GM12872 (cell line): Measurements from ENCODE around the gene NR3C2.

ENCODE experiments used
- TF ChIP-seq, protein P1 (sequence below): IDR thresholded peaks from 3 replicates; pipeline ENCODE4 v1.5.1; 2011; ENCODE audit warnings: low read depth, mild to moderate bottlenecking, low read length, moderate library complexity; ENCODE audit not compliant: insufficient read depth

NR3C2 gene

DNA sequence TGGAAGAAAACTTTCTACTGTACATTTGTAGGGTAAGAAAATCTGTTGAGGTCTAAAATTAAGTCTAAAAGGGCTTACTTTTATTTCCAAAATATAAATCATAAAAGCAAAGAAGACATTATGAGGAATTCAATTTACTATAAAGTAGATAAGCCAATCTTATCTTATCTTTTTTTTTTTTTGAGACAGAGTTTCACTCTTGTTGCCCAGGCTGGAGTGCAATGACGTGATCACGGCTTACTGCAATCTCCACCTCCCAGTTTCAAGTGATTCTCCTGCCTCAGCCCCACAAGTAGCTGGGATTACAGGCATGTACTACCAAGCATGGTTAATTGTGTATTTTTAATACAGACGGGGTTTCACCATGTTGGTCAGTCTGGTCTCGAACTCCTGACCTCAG, 166.9 kb downstream of the NR3C2 start:
- TF ChIP-seq, protein P1, sequence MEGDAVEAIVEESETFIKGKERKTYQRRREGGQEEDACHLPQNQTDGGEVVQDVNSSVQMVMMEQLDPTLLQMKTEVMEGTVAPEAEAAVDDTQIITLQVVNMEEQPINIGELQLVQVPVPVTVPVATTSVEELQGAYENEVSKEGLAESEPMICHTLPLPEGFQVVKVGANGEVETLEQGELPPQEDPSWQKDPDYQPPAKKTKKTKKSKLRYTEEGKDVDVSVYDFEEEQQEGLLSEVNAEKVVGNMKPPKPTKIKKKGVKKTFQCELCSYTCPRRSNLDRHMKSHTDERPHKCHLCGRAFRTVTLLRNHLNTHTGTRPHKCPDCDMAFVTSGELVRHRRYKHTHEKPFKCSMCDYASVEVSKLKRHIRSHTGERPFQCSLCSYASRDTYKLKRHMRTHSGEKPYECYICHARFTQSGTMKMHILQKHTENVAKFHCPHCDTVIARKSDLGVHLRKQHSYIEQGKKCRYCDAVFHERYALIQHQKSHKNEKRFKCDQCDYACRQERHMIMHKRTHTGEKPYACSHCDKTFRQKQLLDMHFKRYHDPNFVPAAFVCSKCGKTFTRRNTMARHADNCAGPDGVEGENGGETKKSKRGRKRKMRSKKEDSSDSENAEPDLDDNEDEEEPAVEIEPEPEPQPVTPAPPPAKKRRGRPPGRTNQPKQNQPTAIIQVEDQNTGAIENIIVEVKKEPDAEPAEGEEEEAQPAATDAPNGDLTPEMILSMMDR = no peak

DNA sequence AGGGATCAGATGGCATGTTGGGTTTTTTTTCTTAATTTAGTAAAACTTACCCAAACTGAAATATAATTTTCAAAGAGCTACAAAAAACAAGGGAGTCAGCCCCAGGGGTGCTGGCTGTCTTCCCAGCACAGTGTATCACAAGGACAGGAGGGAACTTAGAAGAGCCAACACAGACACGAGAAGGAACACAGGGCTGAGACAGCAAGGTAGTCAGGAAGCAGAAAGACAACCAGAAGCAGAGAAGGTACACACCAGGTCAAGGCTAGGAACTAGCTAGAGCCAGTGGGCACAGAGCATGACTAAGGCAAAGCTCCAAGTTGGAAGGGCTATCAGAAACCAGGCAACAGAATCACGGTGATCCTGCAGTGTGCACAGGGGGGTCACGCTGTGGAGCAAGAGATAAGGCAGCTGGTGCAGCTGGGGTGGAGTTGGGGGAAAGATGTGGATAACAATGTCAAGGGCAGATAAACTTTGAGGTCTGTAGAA, 168.7 kb downstream of the NR3C2 start:
- TF ChIP-seq, protein P1 = no peak

DNA sequence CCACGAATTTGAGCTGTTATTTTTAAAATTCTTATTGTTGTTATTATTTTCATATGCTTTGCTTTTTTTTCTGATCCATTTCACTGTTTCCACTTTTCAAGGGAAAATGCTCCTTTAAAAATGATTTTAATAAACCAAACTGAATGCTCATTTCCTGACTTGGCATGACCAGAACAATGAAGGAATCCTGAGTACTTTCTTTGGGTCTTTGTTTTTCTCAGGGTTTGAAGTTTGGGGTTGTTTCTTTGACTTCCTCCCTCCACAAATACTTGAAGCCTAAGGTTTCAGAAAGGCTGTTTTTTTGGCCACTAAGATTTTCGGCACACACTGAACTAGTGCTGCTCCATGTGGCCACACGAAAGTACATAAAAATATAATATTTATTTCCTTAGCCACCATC, 171.0 kb downstream of the NR3C2 start:
- TF ChIP-seq, protein P1 = no peak

DNA sequence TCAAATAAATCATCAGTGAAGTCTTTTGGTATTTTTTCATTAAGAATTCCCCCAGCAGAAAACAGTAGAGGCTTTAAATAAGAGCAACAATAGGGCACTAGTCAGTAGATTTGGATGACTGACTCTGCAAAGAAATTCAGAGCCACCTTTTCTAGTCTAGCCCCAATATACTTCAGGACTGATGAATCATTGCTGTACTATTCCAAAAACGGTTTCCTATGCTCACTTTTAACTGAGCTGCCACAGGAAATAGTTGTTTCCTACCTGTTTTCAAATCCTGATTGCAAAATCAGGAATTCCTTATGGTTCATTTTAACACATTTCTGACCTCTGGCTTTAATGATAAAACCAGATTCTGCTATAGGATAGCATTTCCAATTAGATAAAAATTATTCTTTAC, 171.6 kb downstream of the NR3C2 start:
- TF ChIP-seq, protein P1 = no peak

DNA sequence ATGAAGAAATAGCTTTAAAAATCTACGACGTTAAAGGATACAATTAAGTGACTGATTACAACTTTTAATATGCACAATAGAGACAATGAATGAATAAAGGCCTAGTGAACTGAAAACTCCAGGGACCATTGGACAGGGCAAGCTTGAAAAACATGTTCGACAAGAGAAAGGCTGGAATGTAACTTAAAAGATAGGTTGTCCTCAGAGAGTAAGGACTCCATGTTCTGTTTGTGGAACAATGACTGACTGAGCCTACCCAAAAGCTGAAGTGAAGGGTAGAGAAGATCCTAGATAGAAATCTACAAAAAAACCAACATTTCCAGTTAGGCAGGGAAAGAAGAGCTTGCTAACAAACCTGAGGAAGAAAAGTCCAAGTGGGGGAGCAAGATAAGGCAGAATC, 173.4 kb downstream of the NR3C2 start:
- TF ChIP-seq, protein P1 = no peak

DNA sequence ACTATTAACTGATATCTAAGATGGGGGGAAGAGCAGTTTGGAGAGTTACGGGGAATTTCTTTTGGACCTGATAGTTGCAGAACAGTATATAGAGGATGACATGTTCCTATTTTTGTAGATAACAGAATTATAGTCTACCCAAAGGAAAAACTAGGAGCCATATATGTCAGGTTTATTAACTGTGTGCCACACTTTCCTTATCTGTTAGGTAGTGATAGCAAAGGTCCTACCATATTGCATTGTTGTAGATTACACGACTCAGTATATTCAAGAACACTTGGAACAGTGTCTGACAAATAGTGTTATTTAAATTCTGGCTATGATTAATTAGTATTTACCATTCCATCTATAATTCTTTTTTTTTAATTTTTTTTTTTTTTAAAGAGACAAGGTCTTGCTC, 175.3 kb downstream of the NR3C2 start:
- TF ChIP-seq, protein P1 = no peak

DNA sequence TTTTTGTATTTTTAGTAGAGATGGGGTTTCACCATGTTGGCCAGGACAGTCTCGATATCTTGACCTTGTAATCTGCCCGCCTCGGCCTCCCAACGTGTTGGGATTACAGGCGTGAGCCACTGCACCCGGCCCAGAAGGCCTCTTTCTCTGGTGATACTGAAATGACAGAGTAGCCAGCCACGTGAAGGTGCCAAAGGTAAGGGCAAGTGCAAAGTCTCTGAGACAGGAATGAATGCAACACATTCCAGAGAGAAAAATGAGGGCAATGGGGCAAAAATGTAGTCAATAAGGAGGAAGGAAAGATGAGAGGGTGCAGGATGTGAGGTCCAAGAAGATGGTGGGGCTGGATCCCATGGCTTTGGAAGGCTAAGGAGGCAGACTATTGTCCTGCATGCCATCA, 176.0 kb downstream of the NR3C2 start:
- TF ChIP-seq, protein P1 = no peak

DNA sequence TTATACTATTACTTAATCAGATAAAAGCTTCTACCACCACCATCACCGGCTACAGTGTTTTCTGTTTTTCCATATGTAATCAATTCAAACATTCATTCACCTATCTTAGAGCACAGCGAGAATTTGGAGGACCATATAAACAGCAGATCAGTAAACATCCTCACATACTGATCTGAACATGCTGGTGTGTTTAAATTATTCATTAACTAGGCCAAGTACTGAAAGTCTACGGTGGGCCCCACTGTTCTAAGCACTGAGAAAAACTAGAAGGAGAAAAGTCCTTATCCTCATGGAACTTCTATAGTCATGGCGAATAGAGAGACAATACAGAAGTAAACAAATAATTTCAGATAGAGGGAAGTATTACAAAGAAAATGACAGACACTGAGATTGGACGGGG, 176.6 kb downstream of the NR3C2 start:
- TF ChIP-seq, protein P1 = no peak
